PC-9 (cell line): ENCODE data around the gene MED27. TPM values are rescaled to one million over a fixed set of nuclear protein-coding genes. Genes with fewer than 3 reads are reported as not detected.

ENCODE experiments used
- BruUV-seq: library from RNA; stranded (reverse); fragments of 400-500 nt; replicated peaks from 2 replicates; lab custom pipeline; 2021; lab: Mats Ljungman, UMichigan
- CTCF ChIA-PET: fragments of 300-600 bp; sonication (Branson Sonifier 250); formaldehyde crosslinking; loops from one replicate; lab custom pipeline; 2022; ENCODE audit warnings: antibody characterized with exemption; lab: Charles Lee
- POLR2A ChIA-PET: fragments of 300-600 bp; sonication (Branson Sonifier 250); formaldehyde crosslinking; loops from one replicate; lab custom pipeline; 2022; ENCODE audit warnings: antibody characterized with exemption; ENCODE audit not compliant: unreplicated experiment; lab: Charles Lee
- DNase-seq, 2 experiments: peaks; one replicate each; pipeline versions ENCODE4 v3.0.0 to v3.0.0-alpha.2; 2015 to 2022; ENCODE audit warnings: mixed read lengths in 1 of 2
- H2AFZ ChIP-seq: fragments of 200-600 bp; sonication (generic); 2 replicates; pipeline ENCODE4 v1.8.1; 2017; ENCODE audit warnings: antibody characterized with exemption
- H3F3A ChIP-seq: fragments of 200-600 bp; sonication (generic); 2 replicates; pipeline ENCODE4 v1.8.1; 2017; ENCODE audit warnings: antibody characterized with exemption, mild to moderate bottlenecking, low read depth; ENCODE audit not compliant: insufficient read depth
- H3K27ac ChIP-seq: fragments of 200-600 bp; sonication (generic); 2 replicates; pipeline ENCODE4 v1.6.1; 2016; ENCODE audit warnings: mixed run types
- H3K27me3 ChIP-seq: fragments of 200-600 bp; sonication (generic); 2 replicates; pipeline ENCODE4 v1.6.1; 2016; ENCODE audit warnings: low read depth, mixed run types; ENCODE audit not compliant: insufficient read depth
- H3K36me3 ChIP-seq: fragments of 200-600 bp; sonication (generic); 2 replicates; pipeline ENCODE4 v1.6.1; 2016; ENCODE audit warnings: low read depth, mixed run types
- H3K4me1 ChIP-seq: fragments of 200-600 bp; sonication (generic); replicated peaks from 2 replicates; pipeline ENCODE4 v1.6.1; 2016; ENCODE audit warnings: mixed run types; ENCODE audit not compliant: insufficient read depth
- H3K4me2 ChIP-seq: fragments of 200-600 bp; sonication (generic); 2 replicates; pipeline ENCODE4 v1.6.1; 2017; ENCODE audit warnings: mixed run types
- H3K4me3 ChIP-seq: fragments of 200-600 bp; sonication (generic); 2 replicates; pipeline ENCODE4 v1.6.1; 2016; ENCODE audit warnings: mixed run types
- H3K79me2 ChIP-seq: fragments of 200-600 bp; sonication (generic); 2 replicates; pipeline ENCODE4 v1.6.1; 2017; ENCODE audit warnings: low read depth, mixed run types
- H3K9me2 ChIP-seq: fragments of 200-600 bp; sonication (generic); 2 replicates; pipeline ENCODE4 v1.8.1; 2017; ENCODE audit warnings: mild to moderate bottlenecking; ENCODE audit not compliant: insufficient read depth
- H3K9me3 ChIP-seq: fragments of 200-600 bp; sonication (generic); 2 replicates; pipeline ENCODE4 v1.8.1; 2016; ENCODE audit warnings: low read depth; ENCODE audit not compliant: insufficient read depth
- H4K20me1 ChIP-seq: fragments of 200-600 bp; sonication (generic); 2 replicates; pipeline ENCODE4 v1.8.1; 2017; ENCODE audit not compliant: insufficient read depth
- EZH2 ChIP-seq: fragments of 200-600 bp; sonication (generic); IDR thresholded peaks from 2 replicates; pipeline ENCODE4 v1.8.0; 2017; ENCODE audit warnings: antibody characterized with exemption, low read depth
- intact Hi-C: fragments of 100-400 bp; cut with micrococcal nuclease; formaldehyde crosslinking; loops from one replicate; pipeline ENCODE4 v1.10.0; 2022; ENCODE audit not compliant: unreplicated experiment
- total RNA-seq: library from RNA; stranded (reverse); gene quantifications from 2 replicates; pipeline ENCODE4 v1.2.3, GENCODE V29; 2021
- TF ChIP-seq, protein P1 (sequence below): fragments of 200-600 bp; sonication (generic); conservative IDR thresholded peaks from 2 replicates; pipeline ENCODE4 v1.6.1; 2017; ENCODE audit warnings: mixed run types, antibody characterized with exemption, mild to moderate bottlenecking, moderate library complexity

Gene MED27
- total RNA-seq, 1 experiment from 2014 or later, result 31.2 TPM

GRCh38 chr9:132042324-132042723, 37.3 kb downstream of the MED27 start:
- BruUV-seq, result no TSS peak
- Histone ChIP-seq H3K27ac (peak overlapping the region; percentile 74), H3F3A (peaks cover 5% of the 10 kb centered on the region), H3K27me3 (no peaks in the 10 kb centered on the region), H3K4me1 (peaks cover 13% of the 10 kb centered on the region), H3K9me3 (no peaks in the 10 kb centered on the region), H3K79me2 (peaks cover 4% of the 10 kb centered on the region; the same call in 1 of the 2 replicates), H3K4me2 (peak overlapping the region; percentile 38), H3K4me3 (no peak overlapping the region), H2AFZ (no peak overlapping the region), H3K36me3 (no peaks in the 10 kb centered on the region), H4K20me1 (peaks cover 6% of the 10 kb centered on the region; the same call in 1 of the 2 replicates), H3K9me2 (no peaks in the 10 kb centered on the region)
- intact Hi-C loops, result no loop called here
- POLR2A ChIA-PET, result interaction anchor here (0.7 kb wide), 2 partner anchors 14 to 1336 kb away, joined by 3 to 6 read pairs; no protein-coding TSS in a partner anchor
- TF ChIP-seq EZH2, result no peak
- TF ChIP-seq, protein P1, sequence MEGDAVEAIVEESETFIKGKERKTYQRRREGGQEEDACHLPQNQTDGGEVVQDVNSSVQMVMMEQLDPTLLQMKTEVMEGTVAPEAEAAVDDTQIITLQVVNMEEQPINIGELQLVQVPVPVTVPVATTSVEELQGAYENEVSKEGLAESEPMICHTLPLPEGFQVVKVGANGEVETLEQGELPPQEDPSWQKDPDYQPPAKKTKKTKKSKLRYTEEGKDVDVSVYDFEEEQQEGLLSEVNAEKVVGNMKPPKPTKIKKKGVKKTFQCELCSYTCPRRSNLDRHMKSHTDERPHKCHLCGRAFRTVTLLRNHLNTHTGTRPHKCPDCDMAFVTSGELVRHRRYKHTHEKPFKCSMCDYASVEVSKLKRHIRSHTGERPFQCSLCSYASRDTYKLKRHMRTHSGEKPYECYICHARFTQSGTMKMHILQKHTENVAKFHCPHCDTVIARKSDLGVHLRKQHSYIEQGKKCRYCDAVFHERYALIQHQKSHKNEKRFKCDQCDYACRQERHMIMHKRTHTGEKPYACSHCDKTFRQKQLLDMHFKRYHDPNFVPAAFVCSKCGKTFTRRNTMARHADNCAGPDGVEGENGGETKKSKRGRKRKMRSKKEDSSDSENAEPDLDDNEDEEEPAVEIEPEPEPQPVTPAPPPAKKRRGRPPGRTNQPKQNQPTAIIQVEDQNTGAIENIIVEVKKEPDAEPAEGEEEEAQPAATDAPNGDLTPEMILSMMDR, result no peak
- CTCF ChIA-PET, result no interaction called here
- DNase-seq, result peak; percentile 67 to 74

- no peak for TF ChIP-seq EZH2
- TF ChIP-seq, protein P1, result no peak
- POLR2A ChIA-PET, result no interaction called here
- Histone ChIP-seq H4K20me1 (peaks cover 6% of the 10 kb centered on the region; the same call in 1 of the 2 replicates), H2AFZ (no peak overlapping the region), H3K4me1 (peaks cover 13% of the 10 kb centered on the region), H3K27ac (peak overlapping the region; percentile 74), H3K9me2 (no peaks in the 10 kb centered on the region), H3F3A (peaks cover 5% of the 10 kb centered on the region), H3K4me3 (no peak overlapping the region), H3K9me3 (no peaks in the 10 kb centered on the region), H3K79me2 (peaks cover 4% of the 10 kb centered on the region; the same call in 1 of the 2 replicates), H3K36me3 (no peaks in the 10 kb centered on the region), H3K27me3 (no peaks in the 10 kb centered on the region), H3K4me2 (no peak overlapping the region)
- BruUV-seq, result no TSS peak
- intact Hi-C loops, result no loop called here
- CTCF ChIA-PET, result no interaction called here
- no peak for DNase-seq
Measured at GRCh38 chr9:132041798-132042197, 37.9 kb downstream of the MED27 start.

DNA sequence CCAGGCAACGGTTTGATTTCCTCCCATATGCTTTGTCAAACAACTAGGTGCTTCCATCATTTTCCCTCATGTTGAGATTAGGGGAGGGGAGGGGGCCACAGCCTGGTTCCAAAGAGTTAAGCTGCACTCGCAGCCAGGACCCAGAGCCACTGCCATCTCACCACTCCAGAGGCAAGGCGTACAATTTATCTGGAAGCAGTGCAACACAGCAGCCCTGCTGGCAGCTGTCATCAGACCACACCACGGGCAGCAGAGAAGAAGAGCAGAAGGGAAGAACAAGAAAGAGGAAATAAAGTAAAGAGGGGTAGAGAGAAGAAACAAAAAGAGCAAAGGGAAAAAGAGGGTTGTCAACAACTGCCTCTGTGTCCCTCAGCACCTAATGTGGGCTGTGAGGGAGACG, 38.9 kb downstream of the MED27 start:
- no peak for DNase-seq
- no peak overlapping the region for H3K4me2 ChIP-seq
- CTCF ChIA-PET, result no interaction called here
- H3K4me3 ChIP-seq, result no peak overlapping the region
- H3K27ac ChIP-seq, result no peak overlapping the region
- peaks cover 13% of the 10 kb centered on the region for H3K4me1 ChIP-seq
- H3F3A ChIP-seq, result peaks cover 5% of the 10 kb centered on the region
- peaks cover 4% of the 10 kb centered on the region; the same call in 1 of the 2 replicates for H3K79me2 ChIP-seq
- POLR2A ChIA-PET, result no interaction called here
- H4K20me1 ChIP-seq, result peaks cover 6% of the 10 kb centered on the region
- no peaks in the 10 kb centered on the region for H3K36me3 ChIP-seq
- no peaks in the 10 kb centered on the region for H3K9me3 ChIP-seq
- no peaks in the 10 kb centered on the region for H3K9me2 ChIP-seq
- intact Hi-C loops, result no loop called here
- no TSS peak for BruUV-seq
- H2AFZ ChIP-seq, result no peak overlapping the region
- H3K27me3 ChIP-seq, result no peaks in the 10 kb centered on the region
- no peak for TF ChIP-seq EZH2
- TF ChIP-seq, protein P1, result no peak
